T-helper 1 cell (primary cell): ENCODE data around the gene PCLO.
"Not testable (repeated sequence)": the region's sequence is repeated elsewhere in the genome, so short reads cannot be mapped to it uniquely, and the experiment has no call there.

ENCODE experiments used
- DNase-seq, 5 donors: peaks; one replicate each; pipeline ENCODE4 v3.0.0-alpha.2; 2012 to 2020

Gene PCLO

GRCh38 chr7:83036721-83037380, 125.8 kb downstream of the PCLO start:
- no peak for DNase-seq

- no peak for DNase-seq
These were observed 126.6 kb downstream of the PCLO start for GRCh38 chr7:83036130-83036529.

- DNase-seq: no peak
These were observed 130.5 kb downstream of the PCLO start for GRCh38 chr7:83032195-83032594.

- DNase-seq: not testable (repeated sequence)
These were observed 138.6 kb downstream of the PCLO start for GRCh38 chr7:83023817-83024665.

- DNase-seq: no peak
These were observed 141.7 kb downstream of the PCLO start for GRCh38 chr7:83021032-83021431.

- DNase-seq: no peak
These were observed 142.5 kb downstream of the PCLO start for GRCh38 chr7:83020161-83020560.

- DNase-seq: no peak
These were observed 146.8 kb downstream of the PCLO start for GRCh38 chr7:83015916-83016315.

GRCh38 chr7:83014546-83014945, 148.1 kb downstream of the PCLO start:
- DNase-seq: no peak

- no peak for DNase-seq
These were observed 150.7 kb downstream of the PCLO start for GRCh38 chr7:83011954-83012353.

- no peak for DNase-seq
These were observed 157.3 kb downstream of the PCLO start for GRCh38 chr7:83005410-83005809.

GRCh38 chr7:83001362-83002040, 161.2 kb downstream of the PCLO start:
- DNase-seq: no peak

- DNase-seq: no peak
These were observed 164.2 kb downstream of the PCLO start for GRCh38 chr7:82998436-82998835.

- no peak for DNase-seq
These were observed 177.4 kb downstream of the PCLO start for GRCh38 chr7:82985144-82985802.

GRCh38 chr7:82980130-82980788, 182.4 kb downstream of the PCLO start:
- no peak for DNase-seq

- DNase-seq: no peak
These were observed 186.7 kb downstream of the PCLO start for GRCh38 chr7:82975811-82976468.

- DNase-seq: no peak
These were observed 190.5 kb downstream of the PCLO start for GRCh38 chr7:82972135-82972534.

GRCh38 chr7:82965088-82966036, 197.3 kb downstream of the PCLO start:
- no peak for DNase-seq

GRCh38 chr7:82964150-82964882, 198.4 kb downstream of the PCLO start:
- DNase-seq: no peak

GRCh38 chr7:82961240-82961639, 201.4 kb downstream of the PCLO start:
- DNase-seq: no peak

- no peak for DNase-seq
These were observed 203.2 kb downstream of the PCLO start for GRCh38 chr7:82959528-82959927.
